Thyroid gland (tissue), 4 donors: ENCODE data around the gene SMIM24.

Source experiments
- POLR2A ChIP-seq, 2 donors: fragments of 450-650 bp; IDR thresholded peaks; one replicate each; pipeline ENCODE4 v1.6.1; 2017; ENCODE audit warnings: antibody characterized with exemption in 2 of 2, mild to moderate bottlenecking in 2 of 2, moderate library complexity in 1 of 2
- TF ChIP-seq, protein P1 (sequence below), 6 experiments: fragments of 200-600 bp in 3 of 6; fragments of 450-650 bp in 3 of 6; sonication (generic) in 3 of 6; IDR thresholded peaks; one replicate each; pipeline ENCODE4 v1.5.1; 2016 to 2019; ENCODE audit warnings: antibody characterized with exemption in 6 of 6, mild to moderate bottlenecking in 2 of 6, inconsistent platforms in 1 of 6, moderate library complexity in 1 of 6

DNA sequence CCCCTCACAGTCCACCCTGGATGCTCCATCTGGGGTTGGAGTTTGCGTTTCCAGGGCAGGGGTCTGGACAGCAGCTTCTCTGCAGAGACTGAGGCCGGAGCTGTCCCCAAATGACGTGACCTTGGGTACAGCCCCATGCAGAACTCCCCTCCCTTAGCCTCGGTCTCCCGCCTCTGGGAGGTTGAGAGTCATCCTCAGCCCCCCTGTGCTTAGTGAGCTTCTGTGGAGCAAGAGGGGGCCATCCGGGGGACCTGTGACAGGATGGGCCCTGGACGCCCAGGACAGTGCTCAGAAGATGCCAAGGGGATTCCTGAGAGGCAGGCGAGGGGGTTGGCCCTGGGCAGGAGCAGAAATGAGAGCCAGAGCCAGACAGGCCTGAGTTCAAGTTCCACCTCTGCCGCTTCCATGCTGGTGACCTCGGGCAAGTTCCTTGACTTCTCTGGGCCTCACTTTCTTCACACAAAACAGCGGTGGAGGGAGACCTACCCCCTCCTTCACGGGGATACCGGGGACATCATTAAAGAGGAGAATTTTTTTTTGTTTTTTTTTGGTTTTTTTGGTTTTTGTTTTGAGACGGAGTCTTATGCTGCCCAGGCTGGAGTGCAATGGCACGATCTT lies 20.3 kb downstream of the SMIM24 start:
- TF ChIP-seq POLR2A (IDR thresholded peaks at IDR 0.05) = no peak
- TF ChIP-seq, protein P1, sequence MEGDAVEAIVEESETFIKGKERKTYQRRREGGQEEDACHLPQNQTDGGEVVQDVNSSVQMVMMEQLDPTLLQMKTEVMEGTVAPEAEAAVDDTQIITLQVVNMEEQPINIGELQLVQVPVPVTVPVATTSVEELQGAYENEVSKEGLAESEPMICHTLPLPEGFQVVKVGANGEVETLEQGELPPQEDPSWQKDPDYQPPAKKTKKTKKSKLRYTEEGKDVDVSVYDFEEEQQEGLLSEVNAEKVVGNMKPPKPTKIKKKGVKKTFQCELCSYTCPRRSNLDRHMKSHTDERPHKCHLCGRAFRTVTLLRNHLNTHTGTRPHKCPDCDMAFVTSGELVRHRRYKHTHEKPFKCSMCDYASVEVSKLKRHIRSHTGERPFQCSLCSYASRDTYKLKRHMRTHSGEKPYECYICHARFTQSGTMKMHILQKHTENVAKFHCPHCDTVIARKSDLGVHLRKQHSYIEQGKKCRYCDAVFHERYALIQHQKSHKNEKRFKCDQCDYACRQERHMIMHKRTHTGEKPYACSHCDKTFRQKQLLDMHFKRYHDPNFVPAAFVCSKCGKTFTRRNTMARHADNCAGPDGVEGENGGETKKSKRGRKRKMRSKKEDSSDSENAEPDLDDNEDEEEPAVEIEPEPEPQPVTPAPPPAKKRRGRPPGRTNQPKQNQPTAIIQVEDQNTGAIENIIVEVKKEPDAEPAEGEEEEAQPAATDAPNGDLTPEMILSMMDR (IDR thresholded peaks at IDR 0.05) = no peak
